KMS-11 (cell line): ENCODE data around the gene SPAG9.
"Not testable (repeated sequence)": the region's sequence is repeated elsewhere in the genome, so short reads cannot be mapped to it uniquely, and the experiment has no call there.

Experiments
- H2AFZ ChIP-seq: fragments of 200-600 bp; sonication (generic); 2 replicates; pipeline ENCODE4 v1.6.1; 2016; ENCODE audit warnings: antibody characterized with exemption, mixed run types, low read depth
- H3K27ac ChIP-seq: fragments of 200-600 bp; sonication (generic); 2 replicates; pipeline ENCODE4 v1.6.1; 2016; ENCODE audit warnings: mild to moderate bottlenecking, mixed run types
- H3K27me3 ChIP-seq: fragments of 200-600 bp; sonication (generic); 2 replicates; pipeline ENCODE4 v1.6.1; 2017; ENCODE audit warnings: mild to moderate bottlenecking, low read depth, mixed run types, moderate library complexity; ENCODE audit not compliant: insufficient read depth
- H3K36me3 ChIP-seq: fragments of 200-600 bp; sonication (generic); 2 replicates; pipeline ENCODE4 v1.6.1; 2017; ENCODE audit warnings: mild to moderate bottlenecking, mixed run types; ENCODE audit not compliant: insufficient read depth
- H3K4me1 ChIP-seq: fragments of 200-600 bp; sonication (generic); 2 replicates; pipeline ENCODE4 v1.6.1; 2016; ENCODE audit warnings: mild to moderate bottlenecking, low read depth, mixed run types; ENCODE audit not compliant: poor library complexity, severe bottlenecking
- H3K4me2 ChIP-seq: fragments of 200-600 bp; sonication (generic); 2 replicates; pipeline ENCODE4 v1.7.0; 2016; ENCODE audit warnings: mild to moderate bottlenecking, mixed run types
- H3K4me3 ChIP-seq: fragments of 200-600 bp; sonication (generic); IDR thresholded peaks from 2 replicates; pipeline ENCODE4 v1.6.1; 2017; ENCODE audit warnings: low read depth, low read length, mixed read lengths; ENCODE audit not compliant: insufficient read depth
- H3K79me2 ChIP-seq: fragments of 200-600 bp; sonication (generic); 2 replicates; pipeline ENCODE4 v1.6.1; 2016; ENCODE audit warnings: low read depth, mixed run types; ENCODE audit not compliant: insufficient read depth
- H3K9ac ChIP-seq: fragments of 200-600 bp; sonication (generic); 2 replicates; pipeline ENCODE4 v1.6.1; 2016; ENCODE audit warnings: mild to moderate bottlenecking, mixed run types
- H4K20me1 ChIP-seq: fragments of 200-600 bp; sonication (generic); 2 replicates; pipeline ENCODE4 v1.6.1; 2016; ENCODE audit warnings: mild to moderate bottlenecking, mixed run types; ENCODE audit not compliant: insufficient read depth
- CTCF ChIP-seq: fragments of 200-600 bp; sonication (generic); conservative IDR thresholded peaks from 2 replicates; pipeline ENCODE4 v1.6.1; 2017; ENCODE audit warnings: low read depth, mild to moderate bottlenecking, antibody characterized with exemption, low read length, moderate library complexity, mixed read lengths

The SPAG9 gene

GRCh38 chr17:51091635-51092034 is 29.0 kb downstream of the SPAG9 start:
- no peak overlapping the region for H2AFZ ChIP-seq
- no peak overlapping the region for H3K27ac ChIP-seq
- H3K4me2 ChIP-seq: no peak overlapping the region
- peaks cover 7% of the 10 kb centered on the region; the same call in 1 of the 2 replicates for H3K79me2 ChIP-seq
- peaks cover 37% of the 10 kb centered on the region for H3K4me1 ChIP-seq
- no peak overlapping the region for H3K4me3 ChIP-seq
- no peaks in the 10 kb centered on the region for H4K20me1 ChIP-seq
- no peaks in the 10 kb centered on the region for H3K36me3 ChIP-seq
- H3K9ac ChIP-seq: no peak overlapping the region
- H3K27me3 ChIP-seq: no peaks in the 10 kb centered on the region
- no peak for TF ChIP-seq CTCF

GRCh38 chr17:51088868-51089267 is 31.8 kb downstream of the SPAG9 start:
- not testable (repeated sequence) for H3K27ac ChIP-seq, H4K20me1 ChIP-seq, H3K9ac ChIP-seq, H3K36me3 ChIP-seq, H2AFZ ChIP-seq, H3K4me3 ChIP-seq, H3K27me3 ChIP-seq, H3K4me2 ChIP-seq, H3K79me2 ChIP-seq
- H3K4me1 ChIP-seq: peaks cover 14% of the 10 kb centered on the region

GRCh38 chr17:51088287-51088686 is 32.4 kb downstream of the SPAG9 start:
- no peaks in the 10 kb centered on the region; the same call in 1 of the 2 replicates for H3K79me2 ChIP-seq
- peaks cover 8% of the 10 kb centered on the region for H3K4me1 ChIP-seq
- no peaks in the 10 kb centered on the region for H4K20me1 ChIP-seq
- H3K9ac ChIP-seq: no peak overlapping the region
- no peak overlapping the region for H3K4me3 ChIP-seq
- no peak overlapping the region for H2AFZ ChIP-seq
- H3K36me3 ChIP-seq: no peaks in the 10 kb centered on the region
- no peaks in the 10 kb centered on the region for H3K27me3 ChIP-seq
- no peak overlapping the region for H3K4me2 ChIP-seq
- TF ChIP-seq CTCF: no peak
- no peak overlapping the region for H3K27ac ChIP-seq

- H2AFZ ChIP-seq: no peak overlapping the region
- no peaks in the 10 kb centered on the region for H4K20me1 ChIP-seq
- no peak overlapping the region for H3K9ac ChIP-seq
- H3K79me2 ChIP-seq: no peaks in the 10 kb centered on the region; the same call in 1 of the 2 replicates
- no peaks in the 10 kb centered on the region for H3K4me1 ChIP-seq
- H3K4me3 ChIP-seq: no peak overlapping the region
- TF ChIP-seq CTCF: no peak
- no peak overlapping the region for H3K4me2 ChIP-seq
- no peaks in the 10 kb centered on the region for H3K27me3 ChIP-seq
- H3K36me3 ChIP-seq: no peaks in the 10 kb centered on the region
- H3K27ac ChIP-seq: no peak overlapping the region
These were observed 33.5 kb downstream of the SPAG9 start for GRCh38 chr17:51087072-51087757.

GRCh38 chr17:51085150-51085805 is 35.4 kb downstream of the SPAG9 start:
- no peak overlapping the region for H3K4me2 ChIP-seq
- no peak for TF ChIP-seq CTCF
- no peak overlapping the region for H3K9ac ChIP-seq
- no peaks in the 10 kb centered on the region for H3K27me3 ChIP-seq
- no peak overlapping the region for H3K27ac ChIP-seq
- H3K4me3 ChIP-seq: no peak overlapping the region
- no peaks in the 10 kb centered on the region for H4K20me1 ChIP-seq
- no peaks in the 10 kb centered on the region for H3K36me3 ChIP-seq
- no peaks in the 10 kb centered on the region; the same call in 1 of the 2 replicates for H3K79me2 ChIP-seq
- H2AFZ ChIP-seq: no peak overlapping the region
- H3K4me1 ChIP-seq: no peaks in the 10 kb centered on the region
